Measurements from ENCODE around the gene ZNF90.

GRCh38 chr19:20028611-20029010, 49.2 kb upstream of the ZNF90 start:
- no peak for TF ChIP-seq CTCF (IDR thresholded peaks at IDR 0.05)
- no peak for TF ChIP-seq POLR2AphosphoS5 (IDR thresholded peaks at IDR 0.05; ENCODE audit: insufficient read depth in 1 of 2, low read depth in 1 of 2)

Measured in vagina (tissue), 2 donors.